Caco-2 (cell line): Measurements from ENCODE around the gene BAG3. TPM values are rescaled to one million over a fixed set of nuclear protein-coding genes. Genes with fewer than 3 reads are reported as not detected.

Experiments
- BruUV-seq: library from RNA; stranded (reverse); fragments of 400-500 nt; replicated peaks from 2 replicates; lab custom pipeline; 2021; lab: Mats Ljungman, UMichigan
- CTCF ChIA-PET: fragments of 300-600 bp; sonication (Branson Sonifier 250); formaldehyde crosslinking; loops from one replicate; lab custom pipeline; 2022; ENCODE audit warnings: antibody characterized with exemption; lab: Charles Lee
- POLR2A ChIA-PET: fragments of 300-600 bp; sonication (Branson Sonifier 250); formaldehyde crosslinking; loops from one replicate; lab custom pipeline; 2022; ENCODE audit warnings: antibody characterized with exemption; lab: Charles Lee
- DNase-seq, 2 experiments: peaks; one replicate each; pipeline versions ENCODE4 v3.0.0 to v3.0.0-alpha.2; 2020 to 2022
- H3K27me3 ChIP-seq: replicated peaks from 2 replicates; pipeline ENCODE4 v1.6.0; 2011; ENCODE audit warnings: low read length; ENCODE audit not compliant: control insufficient read depth, insufficient read depth
- H3K36me3 ChIP-seq: 2 replicates; pipeline ENCODE4 v1.5.1; 2011; ENCODE audit warnings: low read length; ENCODE audit not compliant: control insufficient read depth, insufficient read depth
- H3K4me1 ChIP-seq: fragments of 250-450 bp; sonication (Bioruptor Pico); 2 replicates; pipeline ENCODE4 v1.5.1; 2020; ENCODE audit warnings: mild to moderate bottlenecking
- H3K4me3 ChIP-seq: 2 replicates; pipeline ENCODE4 v1.5.1; 2011; ENCODE audit warnings: low read depth, mild to moderate bottlenecking, control low read depth, low read length
- H3K9me3 ChIP-seq: fragments of 250-450 bp; sonication (Bioruptor Pico); 2 replicates; pipeline ENCODE4 v1.5.1; 2020; ENCODE audit warnings: mild to moderate bottlenecking, moderate library complexity
- H3K27ac Mint-ChIP-seq: one replicate; pipeline ENCODE4 v1.8.0; 2022; ENCODE audit warnings: mixed read lengths; ENCODE audit not compliant: unreplicated experiment
- H3K27me3 Mint-ChIP-seq: one replicate; pipeline ENCODE4 v1.8.0; 2022; ENCODE audit warnings: mixed read lengths; ENCODE audit not compliant: insufficient read depth, unreplicated experiment
- H3K36me3 Mint-ChIP-seq: one replicate; pipeline ENCODE4 v1.8.0; 2022; ENCODE audit warnings: mild to moderate bottlenecking, mixed read lengths; ENCODE audit not compliant: insufficient read depth, unreplicated experiment
- H3K4me1 Mint-ChIP-seq: one replicate; pipeline ENCODE4 v1.8.0; 2022; ENCODE audit warnings: low read depth, mixed read lengths; ENCODE audit not compliant: unreplicated experiment
- H3K4me3 Mint-ChIP-seq: one replicate; pipeline ENCODE4 v1.8.0; 2022; ENCODE audit warnings: mild to moderate bottlenecking, moderate library complexity, mixed read lengths; ENCODE audit not compliant: unreplicated experiment
- H3K9me3 Mint-ChIP-seq: one replicate; pipeline ENCODE4 v1.8.0; 2022; ENCODE audit warnings: mixed read lengths; ENCODE audit not compliant: unreplicated experiment
- CTCF ChIP-seq, 2 experiments: fragments of 200-600 bp in 1 of 2; IDR thresholded peaks; 1 replicate in 1 of 2; 2 replicates in 1 of 2; pipeline versions ENCODE4 v1.5.1 to v1.8.0; 2011 to 2022; ENCODE audit warnings: antibody characterized with exemption in 1 of 2, control low read depth in 1 of 2, inconsistent platforms in 1 of 2, low read depth in 1 of 2, low read length in 1 of 2, mild to moderate bottlenecking in 1 of 2, moderate library complexity in 1 of 2; ENCODE audit not compliant: insufficient read depth in 1 of 2, severe bottlenecking in 1 of 2, unreplicated experiment in 1 of 2
- intact Hi-C: fragments of 100-400 bp; cut with micrococcal nuclease; formaldehyde crosslinking; loops from one replicate; pipeline ENCODE4 v1.10.0; 2022; ENCODE audit not compliant: unreplicated experiment
- total RNA-seq: library from RNA; stranded (reverse); gene quantifications from 2 replicates; pipeline ENCODE4 v1.2.3, GENCODE V29; 2022

Gene BAG3
- total RNA-seq, 1 experiment from 2014 or later, result 30.7 TPM

GRCh38 chr10:119680650-119681081, 29.5 kb downstream of the BAG3 start:
- Histone ChIP-seq H3K36me3 (no peaks in the 10 kb centered on the region), H3K4me1 (peaks cover 4% of the 10 kb centered on the region), H3K4me3 (no peak overlapping the region), H3K27me3 (no peaks in the 10 kb centered on the region), H3K9me3 (no peaks in the 10 kb centered on the region)
- ChIA-PET POLR2A (no interaction called here), CTCF (interaction anchor here (1.0 kb wide), 1 partner anchor 72 kb away, joined by 4 read pairs; no protein-coding TSS in a partner anchor)
- Mint-ChIP-seq H3K27ac (no peak overlapping the region), H3K27me3 (no peaks in the 10 kb centered on the region), H3K4me1 (no peaks in the 10 kb centered on the region), H3K9me3 (no peaks in the 10 kb centered on the region), H3K36me3 (peaks cover 16% of the 10 kb centered on the region), H3K4me3 (no peak overlapping the region)
- intact Hi-C loops, result loop anchor here (10.0 kb wide), 1 partner anchor 214 kb away; the partner anchor contains the start of gene SEC23IP
- no peak for DNase-seq
- BruUV-seq, result no TSS peak
- no peak for TF ChIP-seq CTCF (IDR thresholded peaks at IDR 0.05; ENCODE audit: insufficient read depth in 1 of 2, low read depth in 1 of 2, low read length in 1 of 2, severe bottlenecking in 1 of 2, unreplicated experiment in 1 of 2)

- H3K27me3 ChIP-seq, result no peaks in the 10 kb centered on the region
- H3K4me3 ChIP-seq, result no peak overlapping the region
- peak overlapping the region; percentile 63 for H3K4me3 Mint-ChIP-seq
- H3K36me3 ChIP-seq, result no peaks in the 10 kb centered on the region
- H3K9me3 Mint-ChIP-seq, result no peaks in the 10 kb centered on the region
- no TSS peak for BruUV-seq
- no peaks in the 10 kb centered on the region for H3K9me3 ChIP-seq
- peak; percentile 83 to 98 for TF ChIP-seq CTCF (IDR thresholded peaks at IDR 0.05; ENCODE audit: insufficient read depth in 1 of 2, low read depth in 1 of 2, low read length in 1 of 2, severe bottlenecking in 1 of 2, unreplicated experiment in 1 of 2)
- H3K4me1 ChIP-seq, result peaks cover 32% of the 10 kb centered on the region
- peak; percentile 82 to 85 for DNase-seq
- H3K36me3 Mint-ChIP-seq, result peaks cover 16% of the 10 kb centered on the region
- H3K27ac Mint-ChIP-seq, result peak overlapping the region; percentile 60
- no peaks in the 10 kb centered on the region for H3K27me3 Mint-ChIP-seq
- POLR2A ChIA-PET, result interaction anchor here (1.0 to 2.3 kb wide), 3 partner anchors 35 to 206 kb away, joined by 4 to 25 read pairs (median 7); partner anchors contain the start of genes BAG3, INPP5F and SEC23IP
- CTCF ChIA-PET, result interaction anchor here (0.6 to 2.9 kb wide), 11 partner anchors 34 to 650 kb away, joined by 3 to 25 read pairs (median 4); partner anchors contain the start of genes BAG3 and INPP5F
- peaks cover 32% of the 10 kb centered on the region for H3K4me1 Mint-ChIP-seq
- intact Hi-C loops, result loop anchor here (2.0 to 10.0 kb wide), 3 partner anchors 146 to 650 kb away; partner anchors contain the start of gene SEC23IP
Observed at GRCh38 chr10:119686465-119687191, 35.4 kb downstream of the BAG3 start.
